HCT116 (cell line): Measurements from ENCODE around the gene STARD3.

Source experiments
- EGR1 ChIP-seq: IDR thresholded peaks from 2 replicates; pipeline ENCODE4 v1.6.1; 2012; ENCODE audit warnings: low read depth
- EZH2 ChIP-seq: fragments of 200-600 bp; sonication (generic); IDR thresholded peaks from 2 replicates; pipeline ENCODE4 v1.6.1; 2017; ENCODE audit warnings: antibody characterized with exemption, mixed run types
- EZH2phosphoT487 ChIP-seq: fragments of 200-600 bp; IDR thresholded peaks from 2 replicates; pipeline ENCODE4 v1.6.1; 2018; ENCODE audit warnings: antibody characterized with exemption, borderline replicate concordance
- POLR2A ChIP-seq: IDR thresholded peaks from 2 replicates; pipeline ENCODE4 v1.7.0; 2011; ENCODE audit warnings: borderline replicate concordance; ENCODE audit not compliant: insufficient read depth, insufficient read length; ENCODE audit errors: extremely low read depth
- POLR2AphosphoS5 ChIP-seq: IDR thresholded peaks from 2 replicates; pipeline ENCODE4 v1.6.1; 2011; ENCODE audit warnings: mild to moderate bottlenecking, low read depth, low read length, moderate library complexity
- ZNF274 ChIP-seq: fragments of 200-500 bp; sonication (Bioruptor generic); IDR thresholded peaks from 2 replicates; pipeline ENCODE4 v1.6.1; 2014; ENCODE audit warnings: mild to moderate bottlenecking, low read depth, low read length, inconsistent platforms
- TF ChIP-seq, protein P1 (sequence below), 3 experiments: fragments of 200-600 bp in 1 of 3; sonication (generic) in 1 of 3; IDR thresholded peaks in 2 of 3; conservative IDR thresholded peaks in 1 of 3; 2 replicates each; pipeline ENCODE4 v1.5.1; 2012 to 2017; ENCODE audit warnings: low read depth in 2 of 3, low read length in 2 of 3, antibody characterized with exemption in 1 of 3, borderline replicate concordance in 1 of 3, control low read depth in 1 of 3, mild to moderate bottlenecking in 1 of 3, mixed read lengths in 1 of 3, mixed run types in 1 of 3, moderate library complexity in 1 of 3; ENCODE audit not compliant: insufficient read depth in 1 of 3
- TF ChIP-seq, protein P2 (sequence below): IDR thresholded peaks from 2 replicates; pipeline ENCODE4 v1.6.1; 2012

DNA sequence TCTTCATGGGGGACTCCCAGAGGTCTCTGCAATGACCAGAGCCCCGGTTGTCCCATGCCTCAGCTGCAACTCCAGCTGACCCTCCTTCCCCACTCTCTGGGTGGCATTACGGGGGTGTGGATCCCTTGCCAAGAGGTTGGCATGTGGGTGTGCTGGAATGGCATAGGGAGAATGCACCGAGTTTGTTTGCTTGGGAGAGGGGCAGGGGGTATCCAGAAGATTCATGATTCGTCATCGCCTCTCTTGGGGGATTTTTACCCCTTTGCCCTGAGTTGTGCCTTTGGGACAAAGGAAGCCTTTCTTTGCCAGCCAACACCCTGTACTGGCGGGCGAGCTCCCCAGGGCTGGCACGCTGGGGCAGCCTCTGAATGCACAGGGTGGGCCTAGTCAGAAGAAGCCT, 69.4 kb downstream of the STARD3 start:
- TF ChIP-seq, protein P1, sequence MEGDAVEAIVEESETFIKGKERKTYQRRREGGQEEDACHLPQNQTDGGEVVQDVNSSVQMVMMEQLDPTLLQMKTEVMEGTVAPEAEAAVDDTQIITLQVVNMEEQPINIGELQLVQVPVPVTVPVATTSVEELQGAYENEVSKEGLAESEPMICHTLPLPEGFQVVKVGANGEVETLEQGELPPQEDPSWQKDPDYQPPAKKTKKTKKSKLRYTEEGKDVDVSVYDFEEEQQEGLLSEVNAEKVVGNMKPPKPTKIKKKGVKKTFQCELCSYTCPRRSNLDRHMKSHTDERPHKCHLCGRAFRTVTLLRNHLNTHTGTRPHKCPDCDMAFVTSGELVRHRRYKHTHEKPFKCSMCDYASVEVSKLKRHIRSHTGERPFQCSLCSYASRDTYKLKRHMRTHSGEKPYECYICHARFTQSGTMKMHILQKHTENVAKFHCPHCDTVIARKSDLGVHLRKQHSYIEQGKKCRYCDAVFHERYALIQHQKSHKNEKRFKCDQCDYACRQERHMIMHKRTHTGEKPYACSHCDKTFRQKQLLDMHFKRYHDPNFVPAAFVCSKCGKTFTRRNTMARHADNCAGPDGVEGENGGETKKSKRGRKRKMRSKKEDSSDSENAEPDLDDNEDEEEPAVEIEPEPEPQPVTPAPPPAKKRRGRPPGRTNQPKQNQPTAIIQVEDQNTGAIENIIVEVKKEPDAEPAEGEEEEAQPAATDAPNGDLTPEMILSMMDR (IDR thresholded peaks at IDR 0.05 in 2 of 3, conservative IDR thresholded peaks at IDR 0.05 in 1 of 3; ENCODE audit: borderline replicate concordance in 1 of 3, insufficient read depth in 1 of 3, low read depth in 2 of 3, low read length in 2 of 3): no peak
- TF ChIP-seq EZH2 (no peak), POLR2A (no peak), POLR2AphosphoS5 (no peak), EZH2phosphoT487 (no peak), ZNF274 (no peak), EGR1 (no peak)
- TF ChIP-seq, protein P2, sequence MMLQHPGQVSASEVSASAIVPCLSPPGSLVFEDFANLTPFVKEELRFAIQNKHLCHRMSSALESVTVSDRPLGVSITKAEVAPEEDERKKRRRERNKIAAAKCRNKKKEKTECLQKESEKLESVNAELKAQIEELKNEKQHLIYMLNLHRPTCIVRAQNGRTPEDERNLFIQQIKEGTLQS: no peak
